Fibroblast of the conjunctiva (primary cell): Measurements from ENCODE around the gene MRPS16.

Experiments used
- DNase-seq: peaks from one replicate; pipeline ENCODE4 v3.0.0-alpha.2; 2010; ENCODE audit warnings: low read depth

The MRPS16 gene

DNA sequence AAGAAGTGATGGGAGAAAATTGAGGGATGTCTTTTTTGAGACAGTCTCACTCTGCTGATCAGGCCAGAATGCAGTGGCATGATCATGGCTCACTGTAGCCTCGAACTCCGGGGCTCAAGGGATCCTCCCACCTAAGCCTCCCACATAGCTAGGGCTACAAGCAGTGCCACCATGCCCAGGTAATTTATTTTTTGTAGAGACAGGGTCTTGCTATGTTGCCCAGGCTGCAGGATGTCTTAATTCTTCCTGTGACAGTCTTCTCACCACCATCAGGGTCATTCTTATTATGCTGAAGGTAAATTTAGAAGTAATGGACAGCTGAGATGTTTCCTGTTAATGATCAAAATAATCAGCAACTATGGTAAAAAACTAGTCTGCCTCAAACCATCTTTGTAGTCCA lies 12.5 kb downstream of the MRPS16 start:
- no peak for DNase-seq

DNA sequence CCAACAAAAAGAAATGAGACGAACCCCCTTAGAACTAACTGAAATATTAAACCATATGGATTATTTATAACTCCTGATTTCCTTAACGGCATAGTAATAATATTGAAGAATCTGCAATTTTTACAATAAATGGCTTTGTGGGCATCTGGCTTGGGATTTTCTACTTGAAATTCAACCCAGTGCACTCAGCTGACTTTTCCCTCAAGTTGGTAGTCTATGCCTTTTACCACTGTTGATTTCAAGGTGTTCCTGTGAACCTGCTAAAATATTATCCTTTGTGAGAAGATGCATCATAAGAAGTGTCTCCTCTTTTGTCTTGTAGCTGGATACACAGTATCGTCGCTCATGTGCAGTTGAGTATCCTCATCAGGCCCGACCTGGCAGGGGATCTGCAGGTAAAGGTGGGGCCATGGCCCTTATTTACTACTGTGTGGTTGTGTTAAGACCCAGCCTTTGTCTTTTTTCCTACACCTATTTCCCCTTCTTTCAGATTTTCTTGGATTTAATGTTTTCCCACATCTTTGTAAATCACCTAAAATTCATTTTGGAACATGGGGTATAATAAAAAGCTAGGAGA lies 13.4 kb downstream of the MRPS16 start:
- DNase-seq: no peak

DNA sequence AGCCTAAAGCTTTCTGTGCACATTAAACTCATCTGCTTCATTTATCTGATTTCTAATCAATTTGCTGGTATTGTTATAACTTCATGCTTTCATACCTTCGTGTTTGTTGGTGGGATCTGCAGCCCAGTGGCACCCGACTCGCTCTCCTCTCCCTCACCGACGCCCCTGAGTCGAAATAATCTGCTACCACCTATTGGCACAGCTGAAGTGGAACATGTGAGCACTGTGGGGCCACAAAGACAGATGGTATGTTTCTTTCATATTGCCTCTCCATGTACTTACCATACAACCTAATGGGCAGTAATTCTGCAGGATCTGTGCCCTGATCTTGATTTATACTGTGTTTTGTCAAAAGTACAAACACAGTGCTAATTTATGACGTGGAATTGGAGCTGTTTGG lies 17.7 kb downstream of the MRPS16 start:
- no peak for DNase-seq

DNA sequence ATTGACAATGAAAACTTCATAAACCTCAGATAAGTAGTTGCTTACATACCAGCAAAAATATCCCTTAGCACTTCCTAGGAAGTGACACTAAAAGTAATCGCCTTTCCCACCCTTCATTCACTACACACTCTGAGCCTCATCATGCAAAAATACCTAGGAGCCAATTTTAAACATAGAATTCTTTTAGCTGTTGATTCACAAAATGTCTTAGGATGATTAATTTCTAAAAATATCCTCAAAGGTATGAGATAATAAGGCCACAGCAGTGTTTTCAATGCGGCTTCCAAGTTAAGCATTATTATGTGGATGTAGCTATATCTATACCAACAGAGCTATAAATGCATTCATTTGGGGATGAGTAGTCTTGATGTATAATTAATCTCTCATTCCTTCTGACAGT lies 18.6 kb downstream of the MRPS16 start:
- no peak for DNase-seq

DNA sequence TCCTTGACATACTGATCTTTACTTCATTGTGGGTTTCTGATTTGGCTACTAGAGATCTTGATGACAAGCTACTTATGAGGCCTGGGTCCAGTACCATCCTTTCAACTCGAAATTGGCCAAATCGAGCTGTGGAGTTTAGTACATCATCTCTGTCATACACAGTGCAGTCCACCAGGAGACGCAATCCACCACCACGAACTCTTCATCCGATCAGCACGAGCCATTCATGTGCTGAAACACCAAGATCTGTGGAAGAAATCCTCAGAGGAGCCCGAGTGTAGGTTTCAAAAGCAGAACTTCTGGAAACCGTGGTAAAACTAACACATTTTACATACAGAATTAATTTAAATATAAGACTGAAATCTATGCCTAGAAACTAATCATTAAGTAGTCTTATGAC lies 19.6 kb downstream of the MRPS16 start:
- DNase-seq: no peak

DNA sequence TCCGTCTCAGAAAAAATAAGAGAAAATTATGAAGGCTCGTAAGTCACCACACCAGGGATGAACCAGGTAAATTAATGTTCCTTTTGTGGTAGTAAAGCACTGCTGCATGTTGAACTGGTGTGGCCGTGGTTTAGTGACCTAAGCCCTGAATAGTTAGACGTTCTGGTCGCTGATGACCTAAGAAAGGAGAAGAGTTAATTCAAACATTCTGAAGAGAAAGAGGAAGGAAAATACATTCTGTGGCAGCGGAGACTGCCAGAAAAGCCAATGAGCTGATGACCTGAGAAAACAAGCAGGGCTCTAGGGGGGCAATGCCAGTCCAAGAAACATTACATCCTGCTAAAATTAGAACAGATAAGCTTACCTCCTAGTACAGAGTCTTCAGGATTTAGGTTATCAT lies 22.9 kb downstream of the MRPS16 start:
- DNase-seq: no peak

DNA sequence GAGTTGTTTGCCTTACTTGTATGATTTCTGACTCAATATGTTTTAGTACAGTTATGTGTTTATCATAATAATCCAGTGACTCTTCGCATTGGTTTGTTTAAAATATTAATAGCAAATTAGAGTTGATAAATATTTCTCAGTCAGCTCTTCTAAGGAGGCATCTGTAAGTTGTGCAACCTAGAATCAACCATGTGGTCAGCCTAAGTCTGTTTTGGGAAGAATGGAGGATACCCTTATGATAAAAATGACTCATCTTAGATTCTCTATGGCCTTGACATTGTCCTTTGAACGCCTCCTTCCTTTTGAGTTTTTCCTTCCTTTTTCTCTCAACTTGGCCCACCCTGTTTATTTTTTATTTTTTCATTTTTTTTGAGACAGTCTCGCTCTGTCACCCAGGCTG lies 24.2 kb downstream of the MRPS16 start:
- DNase-seq: no peak

DNA sequence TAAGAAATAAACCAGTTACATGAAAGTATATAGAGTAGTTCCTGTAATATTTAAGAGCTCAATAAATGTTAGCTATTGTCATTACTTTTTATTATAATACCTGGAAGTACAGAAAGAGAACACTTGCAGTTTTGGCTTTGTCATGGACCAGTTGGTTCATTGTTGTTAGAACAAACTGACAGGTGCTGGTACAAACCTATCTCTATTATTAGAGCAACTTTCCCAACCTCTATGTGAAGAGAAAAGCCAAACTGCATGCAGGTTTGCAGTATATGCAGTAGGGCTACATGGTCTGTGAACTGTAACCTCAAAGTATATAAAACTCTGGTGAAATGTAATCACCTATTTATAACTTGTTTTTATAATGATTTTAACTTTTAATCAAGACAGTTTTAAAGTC lies 25.8 kb downstream of the MRPS16 start:
- DNase-seq: no peak

DNA sequence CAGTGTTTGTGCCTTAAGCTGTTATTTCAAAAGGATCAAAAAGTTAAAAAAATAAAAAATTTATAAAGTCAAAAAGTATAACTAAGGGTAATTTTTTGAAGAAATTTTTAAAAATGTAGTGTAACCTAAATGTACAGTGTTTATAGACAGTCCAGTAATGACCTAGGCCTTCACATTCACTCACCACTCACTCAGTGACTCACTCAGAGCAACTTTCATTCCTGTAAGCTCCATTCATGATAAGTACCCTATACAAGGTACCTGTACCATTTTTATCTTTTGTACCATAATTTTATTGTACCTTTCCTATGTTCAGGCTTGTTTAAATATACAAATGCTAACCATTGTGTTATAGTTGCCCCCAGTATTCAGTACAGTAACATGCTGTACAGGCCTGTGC lies 26.9 kb downstream of the MRPS16 start:
- no peak for DNase-seq

DNA sequence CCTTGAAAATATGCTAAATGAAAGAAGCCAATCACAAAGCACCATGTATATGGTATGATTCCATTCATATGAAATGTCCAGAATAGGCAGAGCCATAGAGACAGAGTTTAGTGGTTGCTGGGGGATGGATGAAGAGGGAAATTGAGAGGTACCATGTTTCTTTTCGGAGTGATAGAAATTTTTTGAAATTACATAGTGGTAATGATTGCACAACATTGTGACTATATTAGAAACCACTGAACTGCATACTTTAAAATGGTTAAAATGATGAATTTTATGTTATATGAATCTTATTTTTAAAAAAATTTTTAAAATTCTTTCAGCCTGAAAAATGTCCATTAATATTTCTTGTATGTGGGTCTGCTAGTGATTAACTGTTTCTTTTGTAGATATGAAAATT lies 31.5 kb downstream of the MRPS16 start:
- DNase-seq: no peak

DNA sequence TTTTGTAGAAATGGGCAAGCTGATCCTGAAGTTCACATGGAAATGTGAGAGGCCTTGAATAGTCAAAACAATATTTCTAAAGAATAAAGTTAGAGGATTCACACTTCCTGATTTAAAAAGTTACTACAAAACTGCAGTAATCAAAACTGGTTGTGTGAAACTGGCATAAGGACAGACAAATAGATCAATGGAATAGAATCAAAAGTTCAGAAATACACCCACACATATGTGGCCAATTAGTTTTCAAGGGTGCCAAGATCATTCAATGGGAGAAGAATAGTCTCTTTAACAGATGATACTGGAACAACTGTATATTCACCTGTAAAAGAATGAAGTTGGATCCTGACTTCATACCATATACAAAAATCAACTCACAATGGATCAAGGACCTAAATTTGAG lies 33.1 kb downstream of the MRPS16 start:
- no peak for DNase-seq

DNA sequence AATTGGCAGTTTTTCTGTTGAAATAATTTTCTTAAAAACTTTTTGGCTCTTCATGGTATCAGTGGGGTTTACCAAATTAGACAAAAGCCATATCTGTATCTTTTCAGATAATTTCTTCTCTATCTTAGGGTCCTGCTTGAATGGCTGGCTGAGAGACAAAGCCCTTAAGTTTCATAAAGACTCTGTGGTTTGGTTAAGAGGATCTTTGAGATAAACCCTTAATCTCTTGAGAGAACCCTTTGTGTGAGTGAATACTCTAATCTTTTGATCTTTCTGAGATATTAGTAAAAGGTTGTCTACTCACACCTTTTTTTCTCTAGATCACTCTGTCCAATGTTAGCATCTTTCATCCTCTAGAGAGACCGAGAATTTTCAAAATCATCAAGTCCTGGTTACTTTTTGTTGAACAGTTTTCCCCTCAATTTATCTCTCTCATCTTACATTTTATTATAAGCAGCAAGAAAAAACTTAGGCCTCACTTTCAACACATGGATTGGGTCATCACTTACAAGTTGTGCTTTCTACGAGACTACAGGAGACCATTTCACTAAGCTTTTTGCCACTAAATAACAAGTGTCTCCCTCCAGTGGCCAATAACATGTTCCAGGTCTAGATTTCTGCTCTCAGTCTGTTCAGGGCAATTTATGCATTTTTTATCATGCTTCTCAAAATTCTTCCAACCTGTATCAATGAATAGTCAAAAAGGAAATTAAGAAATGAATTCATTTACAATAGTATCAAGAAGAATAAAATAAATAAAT lies 33.8 kb downstream of the MRPS16 start:
- DNase-seq: no peak

DNA sequence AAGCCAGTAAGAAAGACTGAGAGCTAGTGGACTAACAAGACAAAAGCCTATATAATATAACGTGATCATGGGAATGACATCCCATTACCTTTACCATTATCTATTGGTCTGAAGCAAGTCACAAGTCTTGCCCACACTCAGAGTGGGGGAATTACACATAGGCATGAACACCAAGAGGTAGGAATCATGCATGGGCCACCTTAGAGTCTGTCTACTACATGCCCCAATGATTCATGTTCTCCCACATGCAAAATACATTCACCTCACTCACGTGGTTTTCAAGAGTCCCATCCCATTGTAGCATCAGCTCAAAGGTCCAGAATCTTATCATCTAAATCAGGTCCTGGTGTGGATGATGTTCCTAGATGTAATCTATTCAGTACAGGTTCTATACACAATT lies 34.8 kb downstream of the MRPS16 start:
- DNase-seq: no peak

DNA sequence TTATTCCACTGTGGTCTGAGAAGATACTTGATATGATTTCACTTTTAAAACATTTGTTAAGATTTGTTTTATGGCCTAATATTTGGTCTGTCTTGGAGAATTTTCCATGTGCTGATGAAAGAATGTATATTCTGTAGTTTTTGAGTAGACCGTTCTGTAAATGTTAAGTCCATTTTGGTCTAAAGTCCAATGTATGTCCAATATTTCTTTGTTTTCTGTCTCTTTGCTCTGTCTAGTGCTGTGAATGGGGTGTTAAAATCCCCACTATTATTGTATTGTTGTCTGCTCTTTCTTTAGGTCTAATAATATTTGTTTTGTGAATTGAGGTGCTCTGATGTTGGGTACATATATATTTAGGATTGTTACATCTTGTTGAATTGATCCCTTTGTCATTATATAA lies 36.7 kb downstream of the MRPS16 start:
- no peak for DNase-seq

DNA sequence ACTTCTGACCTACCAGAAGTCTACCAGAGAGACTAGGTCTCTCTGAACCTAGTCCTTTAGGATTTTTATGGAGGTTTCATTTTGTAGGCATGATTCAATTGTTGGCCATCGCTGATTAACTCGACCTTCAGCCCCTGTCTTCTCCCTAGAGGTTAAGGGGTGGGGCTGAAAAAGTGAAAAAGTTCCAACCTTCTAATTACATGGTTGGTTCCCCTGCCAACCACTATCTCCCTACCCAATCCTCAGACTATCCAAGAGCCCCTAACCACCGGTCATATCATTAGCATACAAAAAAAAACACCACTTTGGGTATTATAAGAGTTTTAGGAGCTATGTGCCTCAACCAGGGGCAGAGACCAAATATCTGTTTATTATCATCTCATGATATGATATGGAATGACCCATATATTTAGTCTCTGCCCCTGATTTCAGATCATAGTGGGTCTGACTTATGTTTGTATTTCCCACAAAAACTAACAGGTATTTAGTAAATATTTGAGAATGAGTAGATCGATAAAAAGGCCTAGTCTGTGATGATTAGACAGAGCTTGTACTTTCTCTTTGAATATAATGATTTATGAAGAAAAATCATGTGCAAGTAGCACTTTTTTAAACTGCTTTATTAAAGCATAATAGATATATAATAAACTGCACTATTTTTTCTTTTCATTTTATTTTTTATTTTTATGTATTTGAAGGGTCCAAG lies 41.2 kb downstream of the MRPS16 start:
- DNase-seq: no peak

DNA sequence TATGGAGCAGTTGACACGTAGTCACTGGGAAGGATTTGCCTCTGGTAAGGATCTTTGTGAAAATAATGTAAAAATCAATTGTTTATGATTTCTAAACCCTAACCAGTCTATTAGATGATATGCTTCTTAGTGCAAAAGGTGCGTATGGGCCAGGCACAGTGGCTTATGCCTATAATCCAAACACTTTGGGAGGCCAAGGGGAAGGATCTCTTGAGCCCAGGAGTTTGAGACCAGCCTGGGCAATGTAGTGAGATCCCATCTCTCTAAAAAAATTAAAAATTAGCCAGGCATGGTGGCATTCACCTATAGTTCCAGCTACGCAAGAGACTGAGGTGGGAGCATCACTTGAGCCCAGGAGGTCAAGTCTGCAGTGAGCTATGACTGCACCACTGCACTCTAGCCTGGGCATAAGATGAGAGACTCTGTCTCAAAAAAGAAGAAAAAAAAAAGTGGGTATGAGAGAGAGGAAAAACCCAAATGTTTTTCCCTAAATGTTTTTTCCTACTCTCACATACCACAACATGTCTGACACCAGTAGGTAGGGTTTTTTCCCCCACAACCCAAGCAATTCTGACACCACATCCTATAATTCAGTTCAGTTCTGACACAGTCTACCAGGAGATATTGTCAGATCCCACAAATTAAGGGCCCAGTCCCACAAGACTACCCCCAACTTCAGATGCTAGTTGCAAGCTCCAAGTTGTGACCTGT lies 41.9 kb downstream of the MRPS16 start:
- DNase-seq: no peak

DNA sequence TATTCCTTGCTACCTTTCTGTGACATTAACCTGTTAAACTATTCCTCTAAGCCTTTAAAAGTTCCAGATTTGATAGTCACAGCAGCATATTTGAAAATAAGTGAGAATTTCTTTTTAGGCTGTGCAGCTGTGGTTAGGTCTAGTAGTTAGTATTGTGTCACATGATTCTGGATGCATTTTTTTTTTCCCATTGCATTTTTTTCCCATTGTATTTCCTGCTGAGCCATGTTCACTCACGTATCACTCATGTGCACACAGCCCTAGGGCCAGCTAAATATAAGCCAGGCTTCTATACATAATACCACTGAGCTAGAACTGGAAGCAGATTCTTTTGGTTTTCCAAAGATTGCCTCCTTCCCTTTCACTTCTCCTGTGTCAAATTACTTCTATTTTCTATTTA lies 42.7 kb downstream of the MRPS16 start:
- no peak for DNase-seq

DNA sequence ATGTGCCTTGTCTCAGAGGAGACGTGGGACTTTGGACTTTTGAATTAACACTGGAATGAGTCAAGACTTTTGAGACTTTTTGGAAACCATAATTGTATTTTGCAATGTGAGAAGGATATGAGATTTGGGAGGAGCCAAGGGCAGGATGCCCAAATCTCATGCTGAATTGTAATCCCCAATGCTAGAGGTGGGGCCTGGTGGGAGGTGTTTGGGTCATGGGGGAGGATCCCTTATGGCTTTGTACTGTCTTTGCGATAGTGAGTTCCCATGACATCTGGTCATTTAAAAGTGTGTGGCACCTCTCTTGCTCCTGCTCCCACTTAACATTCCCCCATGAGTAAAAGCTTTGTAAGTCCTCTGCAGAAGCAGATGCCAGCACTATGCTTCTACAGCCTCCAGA lies 44.6 kb downstream of the MRPS16 start:
- DNase-seq: no peak

DNA sequence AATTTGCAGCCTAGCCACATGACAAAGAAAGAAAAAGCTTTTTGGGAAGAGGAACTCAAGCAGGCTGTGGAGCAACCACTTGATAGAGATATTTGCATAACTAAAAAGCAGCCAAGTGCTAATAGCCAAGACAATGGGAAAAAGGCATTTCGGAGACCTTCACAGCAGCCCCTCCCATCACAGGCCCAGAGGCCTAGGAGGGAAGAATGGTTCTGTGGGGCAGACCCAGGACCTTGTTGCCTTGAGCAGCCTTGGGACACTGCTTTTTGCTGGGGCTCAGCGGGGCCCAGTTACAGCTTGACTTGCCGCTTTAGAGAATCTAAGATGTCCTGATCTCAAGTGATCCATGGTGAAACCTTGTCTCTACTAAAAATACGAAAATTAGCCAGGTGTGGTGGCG lies 46.1 kb downstream of the MRPS16 start:
- DNase-seq: no peak

DNA sequence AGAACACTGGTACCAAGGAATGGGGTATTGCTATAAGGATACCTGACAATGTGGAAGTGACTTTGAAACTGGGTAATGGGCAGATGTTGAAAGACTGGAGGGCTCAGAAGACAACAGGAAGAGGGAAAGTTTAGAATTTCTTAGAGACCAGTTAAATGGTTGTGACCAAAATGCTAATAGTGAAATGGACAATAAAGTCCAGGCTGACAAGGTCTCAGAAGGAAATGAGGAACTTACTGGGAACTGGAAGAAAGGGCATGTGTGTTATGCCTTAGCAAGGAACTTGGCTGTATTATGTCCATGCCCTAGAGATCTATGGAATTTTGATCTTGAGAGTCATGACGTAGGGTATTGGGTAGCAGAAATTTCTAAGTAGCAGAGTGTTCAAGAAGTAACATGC lies 46.6 kb downstream of the MRPS16 start:
- no peak for DNase-seq

DNA sequence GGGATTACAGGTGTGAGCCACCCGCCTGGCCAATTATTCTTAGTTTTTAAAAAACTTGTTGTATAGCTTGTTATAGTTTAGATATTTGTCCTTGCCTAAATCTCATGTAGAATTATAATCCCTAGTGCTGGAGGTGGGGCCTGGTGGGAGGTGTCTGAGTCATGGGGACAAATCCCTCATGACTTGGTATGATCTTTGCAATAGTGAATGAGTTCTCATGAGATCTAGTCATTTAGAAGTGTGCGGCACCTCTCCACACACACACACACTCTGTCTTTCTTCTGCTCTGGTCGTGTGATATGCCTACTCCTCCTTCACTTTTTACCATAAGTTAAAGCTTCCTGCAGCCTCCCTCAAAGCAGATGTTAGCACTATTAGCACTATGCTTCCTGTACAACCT lies 47.4 kb downstream of the MRPS16 start:
- DNase-seq: no peak
